Mesenteric fat pad (tissue), 1 donor: Measurements from ENCODE around the gene CD247. TPM values are rescaled to one million over a fixed set of nuclear protein-coding genes. Genes with fewer than 3 reads are reported as not detected.
A peak's percentile ranks its signal among the peaks of the same experiment; 100 is the strongest.

Experiments used
- DNase-seq: peaks from one replicate; pipeline ENCODE4 v3.0.0-alpha.2; 2020; ENCODE audit warnings: low spot score
- total RNA-seq: library from RNA; stranded (reverse); fragmentation: NEBNext Ultra II Directional; extraction: Animal tissue kit (Norgen Biotek cat#: 25700); gene quantifications from one replicate; pipeline ENCODE4 v1.2.1, GENCODE V29; 2021
- donor health status: DM: yes; HTN: yes; CAD: no.

Gene CD247
- total RNA-seq, 1 donor from 2014 or later, result 2.1 TPM

GRCh38 chr1:167463875-167464575, 54.3 kb downstream of the CD247 start:
- DNase-seq, result peak; percentile 1

GRCh38 chr1:167463080-167463479, 55.2 kb downstream of the CD247 start:
- DNase-seq, result peak; percentile 47

- no peak for DNase-seq
These were observed 56.0 kb downstream of the CD247 start for GRCh38 chr1:167462341-167462740.

GRCh38 chr1:167460836-167461235, 57.5 kb downstream of the CD247 start:
- peak; percentile 77 for DNase-seq

- peak; percentile 87 for DNase-seq
These were observed 60.3 kb downstream of the CD247 start for GRCh38 chr1:167457936-167458584.

- peak; percentile 72 for DNase-seq
These were observed 61.4 kb downstream of the CD247 start for GRCh38 chr1:167456926-167457325.

GRCh38 chr1:167456524-167456923, 61.8 kb downstream of the CD247 start:
- DNase-seq, result peak; percentile 26

- DNase-seq, result peak; percentile 64
These were observed 62.4 kb downstream of the CD247 start for GRCh38 chr1:167455786-167456446.

GRCh38 chr1:167454894-167455785, 63.2 kb downstream of the CD247 start:
- peak; percentile 91 for DNase-seq

GRCh38 chr1:167454304-167454893, 63.9 kb downstream of the CD247 start:
- DNase-seq, result peak; percentile 68

- DNase-seq, result peak; percentile 33
These were observed 65.2 kb downstream of the CD247 start for GRCh38 chr1:167453123-167453522.

GRCh38 chr1:167452483-167452882, 65.8 kb downstream of the CD247 start:
- DNase-seq, result peak; percentile 41

GRCh38 chr1:167450843-167451242, 67.5 kb downstream of the CD247 start:
- DNase-seq, result no peak

GRCh38 chr1:167447521-167448136, 70.7 kb downstream of the CD247 start:
- no peak for DNase-seq

- no peak for DNase-seq
These were observed 71.4 kb downstream of the CD247 start for GRCh38 chr1:167446966-167447365.

- DNase-seq, result no peak
These were observed 74.6 kb downstream of the CD247 start for GRCh38 chr1:167443757-167444156.

- DNase-seq, result no peak
These were observed 75.3 kb downstream of the CD247 start for GRCh38 chr1:167442854-167443565.

- DNase-seq, result no peak
These were observed 76.0 kb downstream of the CD247 start for GRCh38 chr1:167442142-167442848.

GRCh38 chr1:167441222-167441621, 77.1 kb downstream of the CD247 start:
- no peak for DNase-seq
